AG04450 (cell line): Measurements from ENCODE around the gene ADIRF. TPM values are rescaled to one million over a fixed set of nuclear protein-coding genes. Genes with fewer than 3 reads are reported as not detected.
A peak's percentile ranks its signal among the peaks of the same experiment; 100 is the strongest.
"Not testable (repeated sequence)": the region's sequence is repeated elsewhere in the genome, so short reads cannot be mapped to it uniquely, and the experiment has no call there.

ENCODE experiments used
- CTCF ChIA-PET: fragments of 300-600, 350-600 bp; formaldehyde crosslinking; extraction: SDS; loops from one replicate; lab custom pipeline; 2022; ENCODE audit warnings: antibody characterized with exemption, inconsistent platforms; lab: Charles Lee
- POLR2A ChIA-PET: fragments of 350-600 bp; formaldehyde crosslinking; extraction: SDS; loops from one replicate; lab custom pipeline; 2021; ENCODE audit warnings: antibody characterized with exemption, inconsistent platforms; lab: Yijun Ruan, JAX
- DNase-seq: peaks from one replicate; pipeline ENCODE4 v3.0.0-alpha.2; 2011; ENCODE audit warnings: low read depth, low spot score
- H3K27ac ChIP-seq: one replicate; pipeline ENCODE4 v1.5.1; 2012; ENCODE audit warnings: low read depth, low read length, control low read depth
- H3K27me3 ChIP-seq: one replicate; pipeline ENCODE4 v1.6.0; 2012; ENCODE audit warnings: low read length; ENCODE audit not compliant: control insufficient read depth, insufficient read depth
- H3K4me3 ChIP-seq: 2 replicates; pipeline ENCODE4 v1.5.1; 2011; ENCODE audit warnings: mild to moderate bottlenecking, low read depth, low read length, control low read depth
- H3K9me3 ChIP-seq: 2 replicates; pipeline ENCODE4 v1.5.1; 2012; ENCODE audit warnings: low read length; ENCODE audit not compliant: control insufficient read depth, insufficient read depth
- polyA plus RNA-seq: library from polyadenylated mRNA; depleted of rRNA; stranded (reverse); fragments of >200 nt; gene quantifications from 2 replicates; pipeline ENCODE4 v1.2.3, GENCODE V29; 2011
- TF ChIP-seq, protein P1 (sequence below): IDR thresholded peaks from 2 replicates; pipeline ENCODE4 v1.5.1; 2011; ENCODE audit warnings: low read depth, low read length, control low read depth, inconsistent platforms

ADIRF gene
- polyA plus RNA-seq, 1 experiment, result 3.9 TPM

DNA sequence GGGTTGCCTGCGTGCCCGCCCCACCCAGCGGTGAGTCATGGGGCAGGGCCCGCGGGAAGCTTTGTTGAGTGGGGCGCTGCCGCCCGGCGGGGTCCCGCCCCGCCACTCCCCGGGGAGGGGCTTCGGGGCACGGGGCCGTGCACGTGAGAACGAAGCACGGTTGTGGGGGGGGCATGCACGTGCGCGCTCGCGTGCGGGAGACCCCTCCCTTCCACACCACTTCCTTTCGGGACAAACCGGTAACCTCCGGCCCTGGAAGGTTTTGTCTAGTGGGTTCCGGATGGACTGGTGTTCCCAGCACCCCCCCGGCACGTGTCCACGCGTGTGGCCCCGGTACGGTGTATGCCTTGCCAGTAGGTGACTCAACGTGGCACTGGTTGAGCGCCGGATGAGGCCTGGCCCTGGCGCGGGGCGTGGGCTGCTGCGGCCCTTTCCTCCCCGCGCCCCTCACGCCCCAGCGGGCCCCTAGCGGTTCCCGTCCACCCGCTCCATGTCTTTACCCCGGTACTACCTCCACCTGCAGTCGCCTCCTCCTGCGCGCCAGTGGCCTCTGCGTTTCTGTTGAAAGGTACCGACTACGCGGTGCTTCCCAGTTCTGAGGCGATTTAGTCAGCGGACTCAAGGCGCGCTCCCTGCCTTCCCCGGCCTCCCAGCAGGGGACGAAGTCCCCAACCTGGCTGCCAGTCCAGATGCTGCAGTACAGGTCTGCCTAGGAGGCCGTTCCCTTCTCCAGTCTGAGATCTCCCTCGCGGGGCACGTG is 3.1 kb downstream of the ADIRF start:
- TF ChIP-seq, protein P1, sequence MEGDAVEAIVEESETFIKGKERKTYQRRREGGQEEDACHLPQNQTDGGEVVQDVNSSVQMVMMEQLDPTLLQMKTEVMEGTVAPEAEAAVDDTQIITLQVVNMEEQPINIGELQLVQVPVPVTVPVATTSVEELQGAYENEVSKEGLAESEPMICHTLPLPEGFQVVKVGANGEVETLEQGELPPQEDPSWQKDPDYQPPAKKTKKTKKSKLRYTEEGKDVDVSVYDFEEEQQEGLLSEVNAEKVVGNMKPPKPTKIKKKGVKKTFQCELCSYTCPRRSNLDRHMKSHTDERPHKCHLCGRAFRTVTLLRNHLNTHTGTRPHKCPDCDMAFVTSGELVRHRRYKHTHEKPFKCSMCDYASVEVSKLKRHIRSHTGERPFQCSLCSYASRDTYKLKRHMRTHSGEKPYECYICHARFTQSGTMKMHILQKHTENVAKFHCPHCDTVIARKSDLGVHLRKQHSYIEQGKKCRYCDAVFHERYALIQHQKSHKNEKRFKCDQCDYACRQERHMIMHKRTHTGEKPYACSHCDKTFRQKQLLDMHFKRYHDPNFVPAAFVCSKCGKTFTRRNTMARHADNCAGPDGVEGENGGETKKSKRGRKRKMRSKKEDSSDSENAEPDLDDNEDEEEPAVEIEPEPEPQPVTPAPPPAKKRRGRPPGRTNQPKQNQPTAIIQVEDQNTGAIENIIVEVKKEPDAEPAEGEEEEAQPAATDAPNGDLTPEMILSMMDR, result no peak
- Histone ChIP-seq H3K4me3 (peak overlapping the region; percentile 70), H3K27me3 (no peaks in the 10 kb centered on the region), H3K27ac (peak overlapping the region; percentile 97), H3K9me3 (no peaks in the 10 kb centered on the region; the same call in 1 of the 2 replicates)
- peak; percentile 72 for DNase-seq
- POLR2A ChIA-PET, result interaction anchor here (0.6 to 1.3 kb wide), 11 partner anchors 12 to 124 kb away, joined by 3 to 6 read pairs (median 3); partner anchors contain the start of genes GLUD1, SHLD2 and SNCG
- CTCF ChIA-PET, result no interaction called here

DNA sequence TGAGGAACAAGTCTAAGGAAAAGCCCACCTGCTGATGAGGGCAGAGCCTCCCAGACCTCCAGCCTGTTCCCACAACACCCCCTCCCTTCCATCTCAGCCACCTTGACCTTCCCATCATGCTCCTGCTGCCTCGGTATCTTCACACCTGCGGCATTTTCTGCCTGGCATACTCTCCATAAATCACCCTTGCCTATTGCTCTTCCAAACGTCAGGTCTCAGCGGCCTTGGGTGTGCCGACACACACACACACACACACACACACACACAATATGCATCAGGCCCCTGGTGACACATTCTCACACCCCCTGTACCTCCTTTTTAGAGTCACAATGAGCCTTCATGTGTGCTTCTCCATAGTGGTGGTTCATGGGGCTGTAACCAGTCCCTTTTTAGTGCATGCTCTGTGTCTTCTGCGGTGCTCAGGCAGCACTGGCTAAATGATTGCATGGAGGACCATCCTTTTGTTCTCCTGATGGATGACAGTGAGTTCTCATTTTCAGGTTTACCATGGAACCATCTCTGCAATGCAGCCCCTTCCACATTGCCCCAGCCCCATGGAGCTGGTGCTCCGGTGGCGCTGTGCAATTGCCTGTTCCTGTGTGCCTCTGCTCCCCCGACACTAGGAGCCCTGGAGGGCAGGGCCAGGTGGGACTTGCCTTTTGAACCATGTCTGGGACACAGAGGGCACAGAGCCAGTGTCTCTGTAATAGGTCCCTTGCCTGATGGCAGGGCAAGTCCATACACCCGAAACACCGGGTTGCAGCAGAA is 4.5 kb downstream of the ADIRF start:
- Histone ChIP-seq H3K4me3 (no peak overlapping the region), H3K9me3 (no peaks in the 10 kb centered on the region; the same call in 1 of the 2 replicates), H3K27ac (no peak overlapping the region), H3K27me3 (no peaks in the 10 kb centered on the region)
- TF ChIP-seq, protein P1, result no peak
- CTCF ChIA-PET, result no interaction called here
- POLR2A ChIA-PET, result no interaction called here
- no peak for DNase-seq

DNA sequence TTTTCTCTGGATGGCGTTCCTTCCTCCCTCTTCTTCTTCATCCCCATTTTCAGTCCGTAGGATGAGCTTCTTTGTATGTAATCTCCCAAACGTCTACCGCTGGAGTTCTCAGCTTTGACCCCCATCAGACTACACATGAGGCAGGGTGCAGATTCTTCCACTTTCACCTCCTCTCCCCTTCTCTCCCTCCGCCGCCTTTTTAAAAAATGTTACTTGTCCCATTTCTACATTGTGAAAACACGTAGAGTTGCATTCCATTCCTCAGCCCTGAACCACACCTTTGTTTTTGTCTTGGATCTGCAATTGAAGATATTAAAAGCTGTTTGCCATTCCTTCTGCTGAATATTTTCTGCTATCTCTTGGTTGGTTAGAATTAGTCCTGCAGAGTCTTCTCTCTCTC is 6.2 kb downstream of the ADIRF start:
- POLR2A ChIA-PET, result no interaction called here
- TF ChIP-seq, protein P1, result no peak
- Histone ChIP-seq H3K27ac (no peak overlapping the region), H3K4me3 (no peak overlapping the region), H3K27me3 (no peaks in the 10 kb centered on the region), H3K9me3 (no peaks in the 10 kb centered on the region; the same call in 1 of the 2 replicates)
- CTCF ChIA-PET, result interaction anchor here (0.8 kb wide), 1 partner anchor 123 kb away, joined by 3 read pairs; no protein-coding TSS in a partner anchor
- DNase-seq, result no peak

DNA sequence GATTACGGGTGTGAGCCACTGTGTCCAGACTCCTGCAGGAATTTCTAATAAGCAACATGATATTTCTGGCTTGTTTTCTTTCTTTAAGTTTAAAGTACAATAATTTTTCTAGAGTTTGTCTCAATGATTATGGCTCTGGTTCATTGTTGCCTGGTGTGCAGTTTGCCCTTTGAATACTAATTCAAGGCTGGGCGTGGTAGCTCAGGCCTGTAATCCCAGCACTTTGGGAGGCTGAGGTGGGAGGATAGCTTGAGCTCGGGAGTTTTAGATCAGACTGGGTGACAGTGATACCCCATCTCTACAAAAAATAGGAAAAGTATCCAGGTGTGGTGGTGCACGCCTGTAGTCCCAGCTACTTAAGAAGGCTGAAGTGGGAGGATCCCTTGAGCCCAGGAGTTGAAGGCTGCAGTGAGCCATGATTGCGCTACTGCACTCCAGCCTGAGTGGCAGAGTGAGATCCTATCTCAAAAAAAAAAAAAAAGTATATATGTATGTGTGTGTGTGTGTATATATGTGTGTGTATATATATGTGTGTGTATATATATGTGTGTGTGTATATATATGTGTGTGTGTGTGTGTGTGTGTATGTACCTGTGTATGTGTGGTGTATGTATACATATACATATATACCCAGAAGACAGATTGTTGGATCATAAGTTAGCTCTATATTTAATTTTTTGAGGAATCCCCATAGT is 8.2 kb downstream of the ADIRF start:
- no peak for DNase-seq
- Histone ChIP-seq H3K4me3 (no peak overlapping the region), H3K27ac (no peak overlapping the region), H3K27me3 (no peaks in the 10 kb centered on the region), H3K9me3 (no peaks in the 10 kb centered on the region)
- CTCF ChIA-PET, result interaction anchor here (0.6 kb wide), 1 partner anchor 38 kb away, joined by 3 read pairs; no protein-coding TSS in a partner anchor
- TF ChIP-seq, protein P1, result no peak
- POLR2A ChIA-PET, result no interaction called here

DNA sequence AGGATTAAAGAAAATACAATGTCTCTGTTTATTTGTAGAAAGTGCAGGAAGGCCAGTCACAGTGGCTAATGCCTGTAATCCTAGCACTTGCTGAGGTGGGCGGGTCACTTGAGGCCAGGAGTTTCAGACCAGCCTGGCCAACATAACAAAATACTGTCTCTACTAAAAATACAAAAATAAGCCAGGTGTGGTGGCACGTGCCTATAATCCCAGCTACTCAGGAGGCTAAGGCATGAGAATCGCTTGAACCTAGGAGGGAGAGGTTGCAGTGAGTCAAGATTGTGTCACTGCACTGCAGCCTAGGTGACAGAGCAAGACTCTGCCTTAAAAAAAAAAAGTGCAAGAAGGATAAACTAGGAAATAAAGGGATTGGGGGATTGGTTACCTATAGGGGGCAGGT is 10.2 kb downstream of the ADIRF start:
- H3K27me3 ChIP-seq, H3K9me3 ChIP-seq, DNase-seq, H3K4me3 ChIP-seq, CTCF ChIA-PET, POLR2A ChIA-PET, H3K27ac ChIP-seq: not testable (repeated sequence)
